H1 (cell line): Measurements from ENCODE around the gene NLRC5. TPM values are rescaled to one million over a fixed set of nuclear protein-coding genes. Genes with fewer than 3 reads are reported as not detected.

Experiments
- CTCF ChIA-PET: fragments of 300-600 bp; sonication (Branson Sonifier 250); formaldehyde crosslinking; loops from one replicate; lab custom pipeline; 2021; ENCODE audit not compliant: partially characterized antibody; lab: Charles Lee
- POLR2A ChIA-PET: fragments of 300-600 bp; sonication (Branson Sonifier 250); formaldehyde crosslinking; loops from one replicate; lab custom pipeline; 2021; ENCODE audit warnings: inconsistent platforms; ENCODE audit not compliant: partially characterized antibody; lab: Charles Lee
- DNase-seq, 2 experiments: peaks; one replicate each; pipeline versions ENCODE4 v3.0.0 to v3.0.0-alpha.2; 2010 to 2022; ENCODE audit warnings: low spot score in 2 of 2, low read depth in 1 of 2, mixed read lengths in 1 of 2
- FAIRE-seq: peaks from 2 replicates; lab custom pipeline; 2011; peaks lifted over from hg19 to GRCh38; lab: Jason Lieb, UNC
- H2AFZ ChIP-seq: 2 replicates; pipeline ENCODE4 v1.8.1; 2012; ENCODE audit warnings: low read length, inconsistent platforms
- H2AK5ac ChIP-seq: 2 replicates; pipeline ENCODE4 v1.6.1; 2013; ENCODE audit warnings: low read depth, low read length
- H2BK120ac ChIP-seq: replicated peaks from 2 replicates; pipeline ENCODE3; 2013; ENCODE audit warnings: low read depth, low read length, inconsistent platforms
- H2BK12ac ChIP-seq: 2 replicates; pipeline ENCODE4 v1.6.1; 2013; ENCODE audit warnings: low read depth, low read length
- H2BK15ac ChIP-seq: 2 replicates; pipeline ENCODE4 v1.6.1; 2013; ENCODE audit warnings: low read length
- H2BK20ac ChIP-seq: 2 replicates; pipeline ENCODE4 v1.6.1; 2013; ENCODE audit warnings: low read length
- H2BK5ac ChIP-seq: 2 replicates; pipeline ENCODE4 v1.6.1; 2013; ENCODE audit warnings: low read depth, low read length
- H3K14ac ChIP-seq: 2 replicates; pipeline ENCODE4 v1.6.1; 2013; ENCODE audit warnings: inconsistent platforms; ENCODE audit not compliant: insufficient read length
- H3K18ac ChIP-seq: 2 replicates; pipeline ENCODE4 v1.6.1; 2013; ENCODE audit warnings: low read length; ENCODE audit errors: extremely low read depth
- H3K23ac ChIP-seq: 2 replicates; pipeline ENCODE4 v1.6.1; 2013; ENCODE audit warnings: inconsistent platforms; ENCODE audit not compliant: insufficient read length
- H3K23me2 ChIP-seq: 2 replicates; pipeline ENCODE4 v1.6.1; 2013; ENCODE audit warnings: low read depth, low read length
- H3K27ac ChIP-seq: 2 replicates; pipeline ENCODE4 v1.6.1; 2011; ENCODE audit warnings: low read depth, low read length, inconsistent platforms
- H3K27me3 ChIP-seq, 4 experiments: replicated peaks in 1 of 4; 1 replicate in 1 of 4; 2 replicates in 3 of 4; pipeline versions ENCODE4 v1.6.1 to v1.8.1; 2011 to 2013; ENCODE audit warnings: low read length in 3 of 4, mild to moderate bottlenecking in 3 of 4, inconsistent platforms in 2 of 4, mixed read lengths in 2 of 4, moderate library complexity in 1 of 4; ENCODE audit not compliant: control insufficient read depth in 3 of 4, insufficient read depth in 3 of 4; ENCODE audit errors: extremely low read depth in 1 of 4
- H3K36me3 ChIP-seq, 4 experiments: 2 replicates each; pipeline versions ENCODE4 v1.6.1 to v1.8.1; 2011 to 2013; ENCODE audit warnings: mild to moderate bottlenecking in 4 of 4, low read length in 3 of 4, moderate library complexity in 2 of 4, control low read depth in 1 of 4, inconsistent platforms in 1 of 4; ENCODE audit not compliant: insufficient read depth in 4 of 4, control insufficient read depth in 2 of 4
- H3K4ac ChIP-seq: replicated peaks from 2 replicates; pipeline ENCODE3; 2013; ENCODE audit warnings: low read length, low read depth, mixed read lengths, inconsistent platforms; ENCODE audit not compliant: insufficient read length
- H3K4me1 ChIP-seq, 4 experiments: replicated peaks in 1 of 4; 1 replicate in 1 of 4; 2 replicates in 3 of 4; pipeline versions ENCODE4 v1.6.1 to v1.8.1; 2011 to 2013; ENCODE audit warnings: low read length in 3 of 4, inconsistent platforms in 2 of 4, mixed read lengths in 1 of 4; ENCODE audit not compliant: insufficient read depth in 4 of 4, control insufficient read depth in 3 of 4
- H3K4me2 ChIP-seq, 2 experiments: 2 replicates each; pipeline versions ENCODE4 v1.6.1 to v1.8.1; 2011 to 2013; ENCODE audit warnings: low read depth in 2 of 2, low read length in 2 of 2, control low read depth in 1 of 2, inconsistent platforms in 1 of 2, mild to moderate bottlenecking in 1 of 2; ENCODE audit not compliant: insufficient read depth in 1 of 2
- H3K4me3 ChIP-seq, 4 experiments: fragments of 200-600, 300-600 bp in 1 of 4; sonication (generic), shearing (Covaris generic), sonication (Bioruptor Twin) in 1 of 4; 2 replicates each; pipeline versions ENCODE4 v1.5.1 to v1.8.1; 2011 to 2016; ENCODE audit warnings: low read length in 4 of 4, low read depth in 3 of 4, control low read depth in 2 of 4, inconsistent platforms in 2 of 4, mild to moderate bottlenecking in 2 of 4, mixed read lengths in 1 of 4, moderate library complexity in 1 of 4; ENCODE audit not compliant: insufficient read depth in 2 of 4; ENCODE audit errors: extremely low read depth in 1 of 4
- H3K56ac ChIP-seq: replicated peaks from 2 replicates; pipeline ENCODE3; 2013; ENCODE audit warnings: low read depth, mild to moderate bottlenecking, mixed read lengths, low read length, inconsistent platforms; ENCODE audit not compliant: insufficient read length
- H3K79me1 ChIP-seq: 2 replicates; pipeline ENCODE4 v1.6.1; 2013; ENCODE audit warnings: low read depth, low read length, control low read depth
- H3K79me2 ChIP-seq, 2 experiments: 2 replicates each; pipeline versions ENCODE4 v1.6.1 to v1.8.1; 2012 to 2013; ENCODE audit warnings: low read length in 2 of 2, mild to moderate bottlenecking in 2 of 2, inconsistent platforms in 1 of 2; ENCODE audit not compliant: insufficient read depth in 2 of 2, control insufficient read depth in 1 of 2
- H3K9ac ChIP-seq, 4 experiments: replicated peaks in 1 of 4; 1 replicate in 1 of 4; 2 replicates in 3 of 4; pipeline versions ENCODE4 v1.6.1 to v1.8.1; 2011 to 2013; ENCODE audit warnings: low read depth in 3 of 4, low read length in 3 of 4, control low read depth in 2 of 4, mild to moderate bottlenecking in 2 of 4, moderate library complexity in 2 of 4, inconsistent platforms in 1 of 4; ENCODE audit errors: extremely low read depth in 1 of 4
- H3K9me3 ChIP-seq, 2 experiments: 2 replicates each; pipeline versions ENCODE4 v1.6.1 to v1.8.1; 2012 to 2013; ENCODE audit warnings: mild to moderate bottlenecking in 2 of 2, moderate library complexity in 2 of 2, control low read depth in 1 of 2, inconsistent platforms in 1 of 2, low read depth in 1 of 2, low read length in 1 of 2, mixed read lengths in 1 of 2; ENCODE audit not compliant: insufficient read depth in 2 of 2
- H4K20me1 ChIP-seq, 2 experiments: replicated peaks in 1 of 2; 2 replicates each; pipeline versions ENCODE3 to v1.8.1; 2011 to 2013; ENCODE audit warnings: inconsistent platforms in 2 of 2, low read length in 2 of 2, mild to moderate bottlenecking in 1 of 2; ENCODE audit not compliant: insufficient read depth in 2 of 2, control insufficient read depth in 1 of 2
- H4K5ac ChIP-seq: 2 replicates; pipeline ENCODE4 v1.6.1; 2013; ENCODE audit warnings: low read length, low read depth, mixed read lengths, inconsistent platforms; ENCODE audit not compliant: insufficient read length
- H4K8ac ChIP-seq: 2 replicates; pipeline ENCODE4 v1.8.0; 2013; ENCODE audit warnings: mild to moderate bottlenecking, moderate library complexity, low read length, inconsistent platforms; ENCODE audit not compliant: insufficient read depth; ENCODE audit errors: extremely low read depth
- H4K91ac ChIP-seq: replicated peaks from 2 replicates; pipeline ENCODE3; 2013; ENCODE audit warnings: low read length, mixed read lengths, inconsistent platforms; ENCODE audit not compliant: insufficient read length
- BRCA1 ChIP-seq: IDR thresholded peaks from 2 replicates; pipeline ENCODE4 v1.6.1; 2012; ENCODE audit warnings: low read depth, low read length, improper control_type of control experiment
- CEBPB ChIP-seq: IDR thresholded peaks from 2 replicates; pipeline ENCODE4 v1.6.1; 2012; ENCODE audit warnings: low read depth, low read length
- CHD2 ChIP-seq: IDR thresholded peaks from 2 replicates; pipeline ENCODE4 v1.6.1; 2012; ENCODE audit warnings: low read length, improper control_type of control experiment
- CTBP2 ChIP-seq: IDR thresholded peaks from 2 replicates; pipeline ENCODE4 v1.7.0; 2011; ENCODE audit warnings: borderline replicate concordance, mild to moderate bottlenecking, moderate library complexity, mixed read lengths, low read length; ENCODE audit not compliant: insufficient read depth, insufficient read length
- JUND ChIP-seq: IDR thresholded peaks from 2 replicates; pipeline ENCODE4 v1.6.1; 2011; ENCODE audit warnings: mild to moderate bottlenecking, improper control_type of control experiment, low read length
- KDM1A ChIP-seq: fragments of 200-600, 300-600 bp; sonication (generic); IDR thresholded peaks from 2 replicates; pipeline ENCODE4 v1.7.1; 2016; ENCODE audit warnings: mild to moderate bottlenecking, low read length, borderline replicate concordance
- PHF8 ChIP-seq: fragments of 200-600 bp; sonication (generic); conservative IDR thresholded peaks from 2 replicates; pipeline ENCODE4 v1.7.1; 2012; ENCODE audit warnings: low read depth, mild to moderate bottlenecking, inconsistent platforms, low read length, moderate library complexity
- RBBP5 ChIP-seq: IDR thresholded peaks from 2 replicates; pipeline ENCODE4 v1.7.1; 2012; ENCODE audit warnings: low read depth, mild to moderate bottlenecking, inconsistent platforms, low read length, moderate library complexity, borderline replicate concordance
- RFX5 ChIP-seq: IDR thresholded peaks from 2 replicates; pipeline ENCODE4 v1.6.1; 2011; ENCODE audit warnings: low read depth, low read length, improper control_type of control experiment, borderline replicate concordance
- ZNF274 ChIP-seq: IDR thresholded peaks from 2 replicates; pipeline ENCODE4 v1.7.0; 2012; ENCODE audit warnings: low read length, borderline replicate concordance; ENCODE audit errors: extremely low read depth
- WGBS, 2 experiments: shearing (Covaris generic) in 1 of 2; methylation state at CpG; one replicate each; pipeline versions ENCODE4 v1.1.6 to v1.1.7; 2013 to 2015; ENCODE audit warnings: low lambda C conversion rate in 2 of 2, mixed read lengths in 2 of 2, inconsistent platforms in 1 of 2, low coverage in 1 of 2, missing lambda C conversion rate in 1 of 2; ENCODE audit not compliant: insufficient replicate concordance in 2 of 2, insufficient coverage in 1 of 2, insufficient read length in 1 of 2; ENCODE audit errors: extremely low coverage in 1 of 2, missing lambda C conversion rate in 1 of 2; 5-methylcytosine and 5-hydroxymethylcytosine counted together
- polyA plus RNA-seq, 7 experiments: library from polyadenylated mRNA; depleted of rRNA in 3 of 7; stranded (reverse) in 5 of 7; unstranded in 2 of 7; fragments of >200 nt in 5 of 7; fragments of 200-250 nt in 2 of 7; gene quantifications; 1 replicate in 5 of 7; 2 replicates in 1 of 7; 4 replicates in 1 of 7; pipeline versions ENCODE4 v1.2.1 to v1.2.3, GENCODE V29; 2011 to 2013; ENCODE audit warnings: missing spikeins in 2 of 7, mixed read lengths in 2 of 7
- total RNA-seq: library from RNA; stranded (reverse); fragmentation: NEBNext Ultra II Directional; extraction: Animal tissue kit (Norgen Biotek cat#: 25700); gene quantifications from 2 replicates; pipeline ENCODE4 v1.2.1, GENCODE V29; 2021
- TF ChIP-seq, protein P1 (sequence below), 3 experiments: IDR thresholded peaks; 1 replicate in 2 of 3; 2 replicates in 1 of 3; pipeline versions ENCODE4 v1.5.1 to v1.6.1; 2011; ENCODE audit warnings: low read length in 3 of 3, mild to moderate bottlenecking in 3 of 3, inconsistent platforms in 2 of 3, low read depth in 1 of 3, moderate library complexity in 1 of 3; ENCODE audit not compliant: insufficient read depth in 1 of 3; ENCODE audit errors: control extremely low read depth in 1 of 3
- TF ChIP-seq, protein P2 (sequence below): IDR thresholded peaks from 2 replicates; pipeline ENCODE4 v1.6.1; 2012; ENCODE audit warnings: inconsistent platforms

The NLRC5 gene
- total and polyA plus RNA-seq, 2 of the 8 experiments (the other 6 are each of a cell fraction or from before 2014, with no cell fraction given), result 2.2 to 3.2 TPM

DNA sequence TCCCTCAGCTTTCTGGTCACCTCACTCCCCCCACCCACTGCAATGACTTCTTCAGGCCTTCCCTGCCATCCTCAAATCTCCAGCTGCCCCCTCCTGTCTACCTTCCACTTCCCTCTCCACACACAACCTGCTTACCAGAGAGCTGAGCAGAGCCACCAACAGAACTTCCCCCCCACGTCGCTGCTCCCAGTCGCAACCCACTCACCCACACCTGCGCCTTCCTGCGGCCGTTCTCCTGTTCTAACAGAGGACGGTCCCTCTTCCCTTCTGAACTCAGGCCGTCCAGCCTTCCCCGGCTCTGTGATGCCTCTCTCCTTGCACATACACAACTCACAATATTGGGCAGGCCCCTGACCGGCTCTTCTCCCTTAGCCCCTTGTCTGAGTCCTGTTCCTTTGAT is 13.6 kb upstream of the NLRC5 start:
- no peaks in the 10 kb centered on the region for H3K79me2 ChIP-seq
- H4K20me1 ChIP-seq, result no peaks in the 10 kb centered on the region
- no peak overlapping the region for H2BK120ac ChIP-seq
- FAIRE-seq, result no peak
- H3K18ac ChIP-seq, result no peak overlapping the region
- H3K56ac ChIP-seq, result no peak overlapping the region
- no peak overlapping the region for H2BK15ac ChIP-seq
- POLR2A ChIA-PET, result interaction anchor here (0.7 kb wide), 1 partner anchor 8 kb away, joined by 3 read pairs; no protein-coding TSS in a partner anchor
- H3K9me3 ChIP-seq, result no peaks in the 10 kb centered on the region
- no peak overlapping the region for H4K5ac ChIP-seq
- H2BK12ac ChIP-seq, result no peak overlapping the region
- no peak overlapping the region for H3K14ac ChIP-seq
- H4K8ac ChIP-seq, result no peak overlapping the region
- H2AK5ac ChIP-seq, result no peak overlapping the region
- no peak overlapping the region for H2AFZ ChIP-seq
- H2BK20ac ChIP-seq, result no peak overlapping the region
- H3K23me2 ChIP-seq, result no peaks in the 10 kb centered on the region
- DNase-seq, result no peak
- no peak overlapping the region for H3K4ac ChIP-seq
- H3K9ac ChIP-seq, result no peak overlapping the region
- no peak overlapping the region for H3K4me3 ChIP-seq
- WGBS, 2 experiments, result 91% methylated on average over 10 of the region's 10 CpGs; no CpG with 5 or more reads in 1 of the 2 experiments
- H3K23ac ChIP-seq, result no peak overlapping the region
- no peaks in the 10 kb centered on the region; a peak in 1 of 7 replicates for H3K27me3 ChIP-seq
- H3K4me2 ChIP-seq, result no peak overlapping the region
- H3K27ac ChIP-seq, result no peak overlapping the region
- no peaks in the 10 kb centered on the region for H3K79me1 ChIP-seq
- H3K4me1 ChIP-seq, result no peaks in the 10 kb centered on the region
- CTCF ChIA-PET, result interaction anchor here (0.7 to 5.7 kb wide), 2 partner anchors 8 to 10 kb away, joined by 3 to 48 read pairs; no protein-coding TSS in a partner anchor
- H2BK5ac ChIP-seq, result no peak overlapping the region
- H3K36me3 ChIP-seq, result no peaks in the 10 kb centered on the region
- H4K91ac ChIP-seq, result no peak overlapping the region
- no peak for TF ChIP-seq ZNF274
- TF ChIP-seq CEBPB, result no peak
- no peak for TF ChIP-seq JUND
- no peak for TF ChIP-seq CHD2
- TF ChIP-seq, protein P1, sequence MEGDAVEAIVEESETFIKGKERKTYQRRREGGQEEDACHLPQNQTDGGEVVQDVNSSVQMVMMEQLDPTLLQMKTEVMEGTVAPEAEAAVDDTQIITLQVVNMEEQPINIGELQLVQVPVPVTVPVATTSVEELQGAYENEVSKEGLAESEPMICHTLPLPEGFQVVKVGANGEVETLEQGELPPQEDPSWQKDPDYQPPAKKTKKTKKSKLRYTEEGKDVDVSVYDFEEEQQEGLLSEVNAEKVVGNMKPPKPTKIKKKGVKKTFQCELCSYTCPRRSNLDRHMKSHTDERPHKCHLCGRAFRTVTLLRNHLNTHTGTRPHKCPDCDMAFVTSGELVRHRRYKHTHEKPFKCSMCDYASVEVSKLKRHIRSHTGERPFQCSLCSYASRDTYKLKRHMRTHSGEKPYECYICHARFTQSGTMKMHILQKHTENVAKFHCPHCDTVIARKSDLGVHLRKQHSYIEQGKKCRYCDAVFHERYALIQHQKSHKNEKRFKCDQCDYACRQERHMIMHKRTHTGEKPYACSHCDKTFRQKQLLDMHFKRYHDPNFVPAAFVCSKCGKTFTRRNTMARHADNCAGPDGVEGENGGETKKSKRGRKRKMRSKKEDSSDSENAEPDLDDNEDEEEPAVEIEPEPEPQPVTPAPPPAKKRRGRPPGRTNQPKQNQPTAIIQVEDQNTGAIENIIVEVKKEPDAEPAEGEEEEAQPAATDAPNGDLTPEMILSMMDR (IDR thresholded peaks at IDR 0.05; ENCODE audit: control extremely low read depth in 1 of 3, insufficient read depth in 1 of 3, low read depth in 1 of 3, low read length in 3 of 3), result no peak
- TF ChIP-seq, protein P2, sequence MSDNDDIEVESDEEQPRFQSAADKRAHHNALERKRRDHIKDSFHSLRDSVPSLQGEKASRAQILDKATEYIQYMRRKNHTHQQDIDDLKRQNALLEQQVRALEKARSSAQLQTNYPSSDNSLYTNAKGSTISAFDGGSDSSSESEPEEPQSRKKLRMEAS, result no peak
- TF ChIP-seq PHF8, result no peak
- TF ChIP-seq KDM1A, result no peak
- no peak for TF ChIP-seq BRCA1
- TF ChIP-seq RFX5, result no peak
- no peak for TF ChIP-seq CTBP2
- no peak for TF ChIP-seq RBBP5
